ENCODE results near the gene DLGAP1.

The DLGAP1 gene

GRCh38 chr18:4204438-4204720 is 250.7 kb downstream of the DLGAP1 start:
- no peak overlapping the region for H3K27ac ChIP-seq (ENCODE audit: extremely low read depth, low read depth, low read length)
- ChIA-PET CTCF (no interaction called here), POLR2A (no interaction called here)
- H3K4me1 ChIP-seq (ENCODE audit: control insufficient read depth, insufficient read depth, low read length), result 0 out of 2 replicates have a peak, but pooled peaks cover 2% of the 10 kb centered on the region
- no peak for TF ChIP-seq ZSCAN23 (tag by site-specific recombination; IDR thresholded peaks at IDR 0.05)
- TF ChIP-seq ZNF701 (tag by site-specific recombination; IDR thresholded peaks at IDR 0.05), result no peak
- TF ChIP-seq SCRT1 (tag by site-specific recombination; IDR thresholded peaks at IDR 0.05; ENCODE audit: borderline replicate concordance), result no peak
- TF ChIP-seq ZNF830 (tag by site-specific recombination; IDR thresholded peaks at IDR 0.05; ENCODE audit: low read depth), result no peak
- TF ChIP-seq ZNF133 (tag by site-specific recombination; IDR thresholded peaks at IDR 0.05), result no peak
- TF ChIP-seq REPIN1 (tag by site-specific recombination; IDR thresholded peaks at IDR 0.05; ENCODE audit: low read depth), result no peak
- TF ChIP-seq KLF9 (tag by site-specific recombination; IDR thresholded peaks at IDR 0.05; ENCODE audit: low read depth), result no peak
- TF ChIP-seq ZNF488 (tag by site-specific recombination; IDR thresholded peaks at IDR 0.05), result no peak
- no peak for TF ChIP-seq ZNF529 (tag by site-specific recombination; IDR thresholded peaks at IDR 0.05; ENCODE audit: insufficient replicate concordance)
- no peak for TF ChIP-seq KLF16 (tag by site-specific recombination; IDR thresholded peaks at IDR 0.05)
- no peak for TF ChIP-seq ZNF2 (tag by site-specific recombination; IDR thresholded peaks at IDR 0.05)
- TF ChIP-seq ZNF302 (tag by site-specific recombination; IDR thresholded peaks at IDR 0.05; ENCODE audit: low read depth), result no peak
- TF ChIP-seq, protein P1, sequence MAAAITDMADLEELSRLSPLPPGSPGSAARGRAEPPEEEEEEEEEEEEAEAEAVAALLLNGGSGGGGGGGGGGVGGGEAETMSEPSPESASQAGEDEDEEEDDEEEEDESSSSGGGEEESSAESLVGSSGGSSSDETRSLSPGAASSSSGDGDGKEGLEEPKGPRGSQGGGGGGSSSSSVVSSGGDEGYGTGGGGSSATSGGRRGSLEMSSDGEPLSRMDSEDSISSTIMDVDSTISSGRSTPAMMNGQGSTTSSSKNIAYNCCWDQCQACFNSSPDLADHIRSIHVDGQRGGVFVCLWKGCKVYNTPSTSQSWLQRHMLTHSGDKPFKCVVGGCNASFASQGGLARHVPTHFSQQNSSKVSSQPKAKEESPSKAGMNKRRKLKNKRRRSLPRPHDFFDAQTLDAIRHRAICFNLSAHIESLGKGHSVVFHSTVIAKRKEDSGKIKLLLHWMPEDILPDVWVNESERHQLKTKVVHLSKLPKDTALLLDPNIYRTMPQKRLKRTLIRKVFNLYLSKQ (tag by site-specific recombination; IDR thresholded peaks at IDR 0.05; ENCODE audit: borderline replicate concordance), result no peak
- TF ChIP-seq ZFP3 (tag by site-specific recombination; IDR thresholded peaks at IDR 0.05; ENCODE audit: low read depth), result no peak
- TF ChIP-seq SCRT2 (tag by site-specific recombination; IDR thresholded peaks at IDR 0.05), result no peak
- no peaks in the 10 kb centered on the region for H3K9me3 ChIP-seq (ENCODE audit: control insufficient read depth, insufficient read depth, low read depth, low read length)
- no peak overlapping the region for H3K4me3 ChIP-seq (ENCODE audit: low read depth, low read length)
- no peaks in the 10 kb centered on the region for H3K36me3 ChIP-seq (ENCODE audit: control insufficient read depth in 2 of 2, insufficient read depth in 1 of 2, low read length in 2 of 2)

GRCh38 chr18:4203568-4204437 is 251.3 kb downstream of the DLGAP1 start:
- 0 out of 2 replicates have a peak, but pooled peaks cover 2% of the 10 kb centered on the region for H3K4me1 ChIP-seq (ENCODE audit: control insufficient read depth, insufficient read depth, low read length)
- POLR2A ChIA-PET, result no interaction called here
- H3K4me3 ChIP-seq (ENCODE audit: low read depth, low read length), result no peak overlapping the region
- no peak overlapping the region for H3K27ac ChIP-seq (ENCODE audit: extremely low read depth, low read depth, low read length)
- CTCF ChIA-PET, result interaction anchor here (0.7 to 0.8 kb wide), 4 partner anchors 31 to 1125 kb away, joined by 3 to 5 read pairs (median 5); no protein-coding TSS in a partner anchor
- TF ChIP-seq KLF17 (tag by site-specific recombination; IDR thresholded peaks at IDR 0.05) (no peak), ZNF529 (tag by site-specific recombination; IDR thresholded peaks at IDR 0.05; ENCODE audit: insufficient replicate concordance) (no peak), ZNF114 (tag by site-specific recombination; IDR thresholded peaks at IDR 0.05) (no peak), ZBTB1 (tag by site-specific recombination; IDR thresholded peaks at IDR 0.05) (no peak), ZNF560 (tag by site-specific recombination; IDR thresholded peaks at IDR 0.05; ENCODE audit: borderline replicate concordance) (no peak), ZNF837 (tag by site-specific recombination; IDR thresholded peaks at IDR 0.05) (no peak)
- no peaks in the 10 kb centered on the region for H3K36me3 ChIP-seq (ENCODE audit: control insufficient read depth in 2 of 2, insufficient read depth in 1 of 2, low read length in 2 of 2)
- H3K9me3 ChIP-seq (ENCODE audit: control insufficient read depth, insufficient read depth, low read depth, low read length), result no peaks in the 10 kb centered on the region
